Measurements from ENCODE around the gene MBNL2. TPM values are rescaled to one million over a fixed set of nuclear protein-coding genes. Genes with fewer than 3 reads are reported as not detected.

MBNL2 gene
- total and polyA plus RNA-seq, 2 of the 4 experiments (the other 2 are of a cell fraction): 26.9 to 103 TPM

DNA sequence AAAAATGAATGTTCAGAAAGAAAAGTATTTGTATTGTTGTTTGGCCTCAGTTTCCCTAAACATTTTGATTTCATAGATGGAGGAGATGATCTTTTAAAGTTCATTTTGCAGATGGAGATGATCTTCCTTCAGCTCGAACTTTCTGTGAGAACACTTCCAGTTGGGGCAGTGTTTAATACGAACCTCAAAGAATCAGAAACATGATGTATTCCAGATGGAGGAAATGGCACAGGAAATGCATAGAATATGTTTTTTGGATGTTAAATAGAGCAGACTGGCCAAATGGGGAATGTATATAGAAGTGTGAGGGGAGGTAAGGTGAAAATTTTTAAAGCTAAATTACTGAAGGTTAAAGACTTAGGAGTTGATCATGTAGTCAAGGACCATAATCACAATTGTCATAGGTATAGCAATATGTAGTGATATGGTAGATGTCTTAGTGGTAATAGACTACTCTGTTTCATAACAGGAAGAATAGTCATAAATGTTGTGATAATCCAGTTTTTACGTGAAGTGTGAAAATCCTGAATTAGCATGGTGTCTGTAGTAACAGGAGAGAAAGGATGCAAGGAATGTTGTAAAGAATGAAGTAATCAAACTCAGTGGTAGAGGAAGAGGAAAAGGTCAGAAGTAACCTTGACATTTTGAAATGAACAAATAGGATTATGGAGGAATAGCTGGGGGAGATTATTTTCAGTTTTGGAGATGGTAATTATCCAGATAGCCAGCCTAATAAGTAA lies 216.9 kb downstream of the MBNL2 start:
- BruUV-seq (replicated peaks): no TSS peak
- in situ Hi-C loops (cut with MboI; ENCODE audit: low sequenced_read_pairs): no loop called here
- H3K27me3 ChIP-seq (ENCODE audit: control insufficient read depth, insufficient read depth, low read length): no peaks in the 10 kb centered on the region
- no peak overlapping the region for H4K91ac ChIP-seq (ENCODE audit: insufficient read depth, low read depth, low read length)
- peaks cover 21 to 43% of the 10 kb centered on the region in 2 experiments for H3K79me1 ChIP-seq (ENCODE audit: low read depth in 1 of 2, low read length in 2 of 2)
- H4K5ac ChIP-seq (ENCODE audit: low read depth, low read length): no peak overlapping the region
- no peak overlapping the region for H3K56ac ChIP-seq (ENCODE audit: extremely low read depth, insufficient read depth, low read length)
- no peak for ATAC-seq (ENCODE audit: low read depth)
- 73% methylated on average over 2 of the region's 3 CpGs; no CpG with 5 or more reads in 1 of the 2 experiments for WGBS, 2 experiments (ENCODE audit: extremely low coverage in 2 of 2, insufficient read length in 1 of 2)
- H3K9ac ChIP-seq (ENCODE audit: low read depth, low read length): no peak overlapping the region
- no peak overlapping the region for H3K4ac ChIP-seq (ENCODE audit: low read depth, low read length)
- no peak overlapping the region for H3K23ac ChIP-seq (ENCODE audit: low read depth, low read length)
- DNase-seq: no peak
- TF ChIP-seq USF2 (IDR thresholded peaks at IDR 0.05; ENCODE audit: low read depth, low read length) (no peak), POLR2A (IDR thresholded peaks at IDR 0.05; ENCODE audit: low read depth, low read length) (no peak), RAD21 (IDR thresholded peaks at IDR 0.05; ENCODE audit: low read length) (no peak), CEBPB (IDR thresholded peaks at IDR 0.05; ENCODE audit: low read depth, low read length) (no peak), MAFK (IDR thresholded peaks at IDR 0.05; ENCODE audit: low read depth, low read length) (no peak), FOS (IDR thresholded peaks at IDR 0.05; ENCODE audit: low read depth, low read length) (no peak), BHLHE40 (IDR thresholded peaks at IDR 0.05; ENCODE audit: low read depth, low read length) (no peak), CHD1 (IDR thresholded peaks at IDR 0.05; ENCODE audit: low read depth, low read length) (no peak), MAZ (IDR thresholded peaks at IDR 0.05; ENCODE audit: borderline replicate concordance, low read depth, low read length) (no peak), RCOR1 (IDR thresholded peaks at IDR 0.05; ENCODE audit: insufficient replicate concordance, low read length) (no peak), SMC3 (IDR thresholded peaks at IDR 0.05; ENCODE audit: low read depth, low read length) (no peak), CTCF (conservative IDR thresholded peaks at IDR 0.05; ENCODE audit: low read depth, low read length) (no peak), RFX5 (IDR thresholded peaks at IDR 0.05; ENCODE audit: low read depth, low read length) (no peak)
- TF ChIP-seq, protein P1, sequence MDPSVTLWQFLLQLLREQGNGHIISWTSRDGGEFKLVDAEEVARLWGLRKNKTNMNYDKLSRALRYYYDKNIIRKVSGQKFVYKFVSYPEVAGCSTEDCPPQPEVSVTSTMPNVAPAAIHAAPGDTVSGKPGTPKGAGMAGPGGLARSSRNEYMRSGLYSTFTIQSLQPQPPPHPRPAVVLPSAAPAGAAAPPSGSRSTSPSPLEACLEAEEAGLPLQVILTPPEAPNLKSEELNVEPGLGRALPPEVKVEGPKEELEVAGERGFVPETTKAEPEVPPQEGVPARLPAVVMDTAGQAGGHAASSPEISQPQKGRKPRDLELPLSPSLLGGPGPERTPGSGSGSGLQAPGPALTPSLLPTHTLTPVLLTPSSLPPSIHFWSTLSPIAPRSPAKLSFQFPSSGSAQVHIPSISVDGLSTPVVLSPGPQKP (IDR thresholded peaks at IDR 0.05; ENCODE audit: borderline replicate concordance, low read depth, low read length): no peak
- ChIA-PET CTCF (interaction anchor here (0.9 kb wide), 1 partner anchor 17 kb away, joined by 3 read pairs; no protein-coding TSS in a partner anchor), POLR2A (ENCODE audit: unreplicated experiment) (no interaction called here)
- H3K4me2 ChIP-seq (ENCODE audit: low read depth, low read length): no peak overlapping the region
- H2BK120ac ChIP-seq (ENCODE audit: low read depth, low read length): no peak overlapping the region
- H3K18ac ChIP-seq (ENCODE audit: low read depth, low read length): no peak overlapping the region
- H3K9me1 ChIP-seq (ENCODE audit: insufficient read depth, low read length): peaks cover 5% of the 10 kb centered on the region; the same call in 1 of the 2 replicates
- no peak overlapping the region for H2AFZ ChIP-seq (replicated peaks; ENCODE audit: low read length, poor library complexity)
- no peak overlapping the region for H2BK20ac ChIP-seq (ENCODE audit: low read depth, low read length)
- H4K20me1 ChIP-seq (ENCODE audit: insufficient read depth, low read length): peaks cover 9% of the 10 kb centered on the region
- H4K8ac ChIP-seq (ENCODE audit: low read depth in 2 of 2, low read length in 2 of 2): no peak overlapping the region
- no peak overlapping the region for H2AK9ac ChIP-seq (replicated peaks; ENCODE audit: low read depth, low read length, poor library complexity)
- intact Hi-C loops (cut with micrococcal nuclease): loop anchor here (5.0 to 10.0 kb wide), 2 partner anchors 106 to 218 kb away; no protein-coding TSS in a partner anchor
- H2AK5ac ChIP-seq (ENCODE audit: low read depth, low read length): no peak overlapping the region
- dilution Hi-C loops (cut with HindIII; ENCODE audit: low sequenced_read_pairs, unreplicated experiment): no loop called here
- no peak overlapping the region for H3K4me3 ChIP-seq (ENCODE audit: insufficient read depth, low read depth, low read length)
- peak overlapping the region; percentile 17 for H2BK5ac ChIP-seq (ENCODE audit: low read depth, low read length, poor library complexity, severe bottlenecking)
- no peak overlapping the region for H3K14ac ChIP-seq (replicated peaks; ENCODE audit: low read depth, low read length)
- no peak overlapping the region for H2BK15ac ChIP-seq (ENCODE audit: low read depth, low read length)
- H3K9me3 ChIP-seq (ENCODE audit: control insufficient read depth, insufficient read depth, low read length): no peaks in the 10 kb centered on the region
- no peak overlapping the region for H3K27ac ChIP-seq (ENCODE audit: insufficient read depth, low read length)
- H3K4me1 ChIP-seq (ENCODE audit: control insufficient read depth, insufficient read depth, low read length): peaks cover 2% of the 10 kb centered on the region; the same call in 1 of the 2 replicates
- H3K36me3 ChIP-seq (ENCODE audit: control insufficient read depth, insufficient read depth, low read length): 0 out of 2 replicates have a peak, but pooled peaks cover 2% of the 10 kb centered on the region

Measured in IMR-90 (cell line).